OCI-LY1 (cell line): ENCODE measurements around the gene ADGRG2.
"Not testable (repeated sequence)": the region's sequence is repeated elsewhere in the genome, so short reads cannot be mapped to it uniquely, and the experiment has no call there.

Experiments
- H2AFZ ChIP-seq: fragments of 200-600 bp; sonication (generic), shearing (Covaris generic); 2 replicates; pipeline ENCODE4 v1.6.0; 2014; ENCODE audit warnings: antibody characterized with exemption, mild to moderate bottlenecking, low read length
- H3F3A ChIP-seq: fragments of 200-600 bp; sonication (generic), shearing (Covaris generic); 2 replicates; pipeline ENCODE4 v1.6.0; 2014; ENCODE audit warnings: mild to moderate bottlenecking, antibody characterized with exemption, low read length, moderate library complexity; ENCODE audit not compliant: insufficient read depth
- H3K27ac ChIP-seq: fragments of 200-600 bp; sonication (generic); 2 replicates; pipeline ENCODE4 v1.5.1; 2014; ENCODE audit warnings: low read length, mixed run types, mild to moderate bottlenecking, low read depth; ENCODE audit not compliant: poor library complexity, severe bottlenecking
- H3K27me3 ChIP-seq: fragments of 200-600 bp; sonication (generic); 2 replicates; pipeline ENCODE4 v1.6.0; 2014; ENCODE audit warnings: antibody characterized with exemption, mild to moderate bottlenecking, low read length, moderate library complexity; ENCODE audit not compliant: insufficient read depth
- H3K36me3 ChIP-seq: fragments of 200-600 bp; sonication (generic); 2 replicates; pipeline ENCODE4 v1.6.1; 2014; ENCODE audit warnings: mild to moderate bottlenecking, antibody characterized with exemption, low read length, moderate library complexity, mixed read lengths; ENCODE audit not compliant: insufficient read depth
- H3K4me1 ChIP-seq: fragments of 200-600 bp; sonication (generic); 2 replicates; pipeline ENCODE4 v1.5.1; 2014; ENCODE audit warnings: mild to moderate bottlenecking, low read length, moderate library complexity; ENCODE audit not compliant: insufficient read depth, severe bottlenecking
- H3K4me2 ChIP-seq: fragments of 200-600 bp; sonication (generic), shearing (Covaris generic); 2 replicates; pipeline ENCODE4 v1.6.1; 2014; ENCODE audit warnings: low read length
- H3K4me3 ChIP-seq: fragments of 200-600 bp; sonication (generic); 2 replicates; pipeline ENCODE4 v1.5.1; 2014; ENCODE audit warnings: low read length, low read depth, mild to moderate bottlenecking, mixed read lengths; ENCODE audit not compliant: poor library complexity, severe bottlenecking
- H3K79me2 ChIP-seq: fragments of 200-600 bp; shearing (Covaris generic); 2 replicates; pipeline ENCODE4 v1.6.1; 2016; ENCODE audit warnings: mixed run types, low read length, mixed read lengths; ENCODE audit not compliant: insufficient read depth
- H3K9ac ChIP-seq: fragments of 200-600 bp; sonication (generic), shearing (Covaris generic); 2 replicates; pipeline ENCODE4 v1.6.1; 2014; ENCODE audit warnings: mild to moderate bottlenecking, low read length, mixed read lengths
- H3K9me2 ChIP-seq: fragments of 200-600 bp; sonication (generic), shearing (Covaris generic); 2 replicates; pipeline ENCODE4 v1.6.1; 2014; ENCODE audit warnings: low read depth, mild to moderate bottlenecking, low read length, mixed read lengths
- H3K9me3 ChIP-seq: fragments of 200-600 bp; shearing (Covaris generic); 2 replicates; pipeline ENCODE4 v1.6.1; 2014; ENCODE audit warnings: low read length, mixed read lengths
- H4K20me1 ChIP-seq: fragments of 200-600 bp; sonication (generic), shearing (Covaris generic); 2 replicates; pipeline ENCODE4 v1.6.0; 2016; ENCODE audit warnings: mild to moderate bottlenecking, low read length; ENCODE audit not compliant: insufficient read depth
- EZH2 ChIP-seq: fragments of 200-600 bp; sonication (generic), shearing (Covaris generic); IDR thresholded peaks from 2 replicates; pipeline ENCODE4 v1.8.0; 2017; ENCODE audit warnings: borderline replicate concordance, mixed run types, mild to moderate bottlenecking, antibody characterized with exemption, low read length, moderate library complexity, mixed read lengths
- TF ChIP-seq, protein P1 (sequence below): fragments of 200-600 bp; sonication (generic), shearing (Covaris generic); IDR thresholded peaks from 2 replicates; pipeline ENCODE4 v1.5.1; 2017; ENCODE audit warnings: mild to moderate bottlenecking, antibody characterized with exemption, low read length, moderate library complexity, mixed read lengths

ADGRG2 gene

DNA sequence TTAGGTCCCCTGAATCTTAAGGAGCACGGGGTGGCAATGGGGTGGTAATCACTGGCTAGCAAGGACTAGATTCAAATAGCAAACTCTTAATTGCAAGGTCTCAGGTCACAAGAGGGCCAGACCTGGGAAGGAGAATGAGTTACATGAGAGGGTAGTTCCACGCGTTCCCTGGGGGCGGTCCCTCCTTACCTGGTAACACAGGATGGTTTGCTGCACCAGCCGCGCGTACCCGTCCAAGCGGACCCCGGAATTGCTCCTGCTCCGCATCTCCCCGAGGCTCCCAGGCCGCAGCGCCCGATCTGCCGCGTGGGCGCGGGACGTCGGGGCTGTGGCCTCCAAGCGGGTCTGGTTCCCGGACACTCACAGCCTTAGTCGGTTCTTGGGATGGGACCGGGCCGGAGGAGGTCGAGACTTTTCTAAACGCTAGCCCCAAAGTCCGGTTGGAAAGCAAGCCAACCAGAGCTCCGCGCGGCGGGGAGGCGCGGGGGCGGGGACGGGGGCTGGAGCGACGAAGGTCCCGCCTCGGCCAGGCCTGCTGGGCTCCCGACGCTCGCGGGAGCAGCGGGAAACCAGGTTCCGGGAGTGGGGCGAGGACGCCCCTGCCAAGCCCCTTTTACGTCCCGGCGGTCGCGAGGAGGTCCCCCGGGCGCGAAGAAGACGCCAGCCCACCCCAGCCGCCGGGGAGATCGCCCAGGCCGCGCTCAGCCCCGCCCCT lies 138.4 kb downstream of the ADGRG2 start, which contains the start of gene PHKA2:
TSS of gene PHKA2 (minus strand) at position 449 of the 715 bp plus-strand sequence. CDS start at position 267, 182 bp downstream.
- 0 out of 2 replicates have a peak within 1 kb of the TSS, but pooled peaks have one; percentile 93 for H2AFZ ChIP-seq
- H3K27me3 ChIP-seq, result no peaks in the 10 kb centered on the region
- H4K20me1 ChIP-seq, result no peaks in the 10 kb centered on the region

DNA sequence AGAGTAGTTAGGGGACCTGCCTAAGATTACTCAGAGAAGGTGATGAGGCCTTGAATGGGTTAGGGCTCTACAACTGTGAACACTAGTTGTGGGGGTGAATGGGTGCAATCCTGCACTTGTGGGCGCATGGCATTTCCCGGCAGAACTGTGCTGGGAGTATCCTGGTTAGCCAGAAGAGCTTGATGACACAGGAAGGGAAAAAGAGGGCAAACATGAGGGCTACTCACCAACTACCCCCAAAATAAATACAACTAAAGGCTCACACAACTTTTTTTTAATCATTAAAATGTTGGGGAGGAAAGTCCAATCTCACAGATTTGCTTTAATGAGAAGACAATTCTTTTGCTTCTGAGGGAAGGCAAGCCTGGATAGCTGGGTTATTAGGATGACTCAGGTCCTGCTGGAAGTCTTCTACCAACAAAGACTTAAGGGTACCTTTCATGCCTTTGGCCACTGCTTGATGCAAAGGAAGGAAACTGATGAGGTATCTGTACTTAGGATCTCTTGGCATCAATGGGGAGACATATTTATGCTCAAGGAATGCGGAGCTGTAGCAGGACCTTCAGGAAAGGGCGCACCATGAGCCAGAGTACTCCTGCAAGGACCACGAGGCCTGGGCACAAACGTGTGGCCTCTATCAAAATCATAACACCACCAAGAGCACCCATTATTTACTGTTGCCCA lies 141.0 kb downstream of the ADGRG2 start:
- TF ChIP-seq EZH2, result no peak
- TF ChIP-seq, protein P1, sequence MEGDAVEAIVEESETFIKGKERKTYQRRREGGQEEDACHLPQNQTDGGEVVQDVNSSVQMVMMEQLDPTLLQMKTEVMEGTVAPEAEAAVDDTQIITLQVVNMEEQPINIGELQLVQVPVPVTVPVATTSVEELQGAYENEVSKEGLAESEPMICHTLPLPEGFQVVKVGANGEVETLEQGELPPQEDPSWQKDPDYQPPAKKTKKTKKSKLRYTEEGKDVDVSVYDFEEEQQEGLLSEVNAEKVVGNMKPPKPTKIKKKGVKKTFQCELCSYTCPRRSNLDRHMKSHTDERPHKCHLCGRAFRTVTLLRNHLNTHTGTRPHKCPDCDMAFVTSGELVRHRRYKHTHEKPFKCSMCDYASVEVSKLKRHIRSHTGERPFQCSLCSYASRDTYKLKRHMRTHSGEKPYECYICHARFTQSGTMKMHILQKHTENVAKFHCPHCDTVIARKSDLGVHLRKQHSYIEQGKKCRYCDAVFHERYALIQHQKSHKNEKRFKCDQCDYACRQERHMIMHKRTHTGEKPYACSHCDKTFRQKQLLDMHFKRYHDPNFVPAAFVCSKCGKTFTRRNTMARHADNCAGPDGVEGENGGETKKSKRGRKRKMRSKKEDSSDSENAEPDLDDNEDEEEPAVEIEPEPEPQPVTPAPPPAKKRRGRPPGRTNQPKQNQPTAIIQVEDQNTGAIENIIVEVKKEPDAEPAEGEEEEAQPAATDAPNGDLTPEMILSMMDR, result no peak
- Histone ChIP-seq H3K36me3 (no peaks in the 10 kb centered on the region), H3K27ac (peak overlapping the region; percentile 64), H3K9me2 (no peaks in the 10 kb centered on the region), H3F3A (no peaks in the 10 kb centered on the region), H3K4me1 (peaks cover 39% of the 10 kb centered on the region), H3K9ac (peak overlapping the region; percentile 17; the same call in 1 of the 2 replicates), H3K4me3 (peak overlapping the region; percentile 41), H3K27me3 (no peaks in the 10 kb centered on the region), H2AFZ (no peak overlapping the region), H3K4me2 (peak overlapping the region; percentile 92), H3K9me3 (no peaks in the 10 kb centered on the region), H4K20me1 (no peaks in the 10 kb centered on the region), H3K79me2 (peaks cover 9% of the 10 kb centered on the region)

More for the DNA sequence above, 138.4 kb downstream of the ADGRG2 start, which contains the start of gene PHKA2:
- TF ChIP-seq EZH2, result no peak
- TF ChIP-seq, protein P1, result no peak
- Histone ChIP-seq H3K4me2 (peak within 1 kb of the TSS; percentile 92), H3K9me2 (no peaks in the 10 kb centered on the region), H3K9ac (peak within 1 kb of the TSS; percentile 93), H3K79me2 (peaks cover 9% of the 10 kb centered on the region), H3K9me3 (no peaks in the 10 kb centered on the region), H3F3A (no peaks in the 10 kb centered on the region), H3K4me3 (peak within 1 kb of the TSS; percentile 98), H3K36me3 (no peaks in the 10 kb centered on the region), H3K27ac (peak within 1 kb of the TSS; percentile 44), H3K4me1 (peaks cover 39% of the 10 kb centered on the region)

DNA sequence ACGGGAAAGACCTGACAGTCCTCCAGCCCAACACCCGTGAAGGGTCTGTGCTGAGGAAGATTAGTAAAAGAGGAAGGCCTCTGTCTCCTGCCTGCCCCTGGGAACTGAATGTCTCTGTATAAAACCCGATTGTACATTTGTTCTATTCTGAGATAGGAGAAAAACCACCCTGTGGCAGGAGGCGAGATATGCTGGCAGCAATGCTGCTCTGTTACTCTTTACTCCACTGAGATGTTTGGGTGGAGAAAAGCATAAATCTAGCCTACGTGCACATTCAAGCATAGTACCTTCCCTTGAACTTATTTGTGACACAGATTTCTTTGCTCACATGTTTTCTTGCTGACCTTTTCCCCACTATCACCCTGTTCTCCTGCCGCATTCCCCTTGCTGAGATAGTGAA lies 142.0 kb downstream of the ADGRG2 start:
- H3K79me2 ChIP-seq, H3K27me3 ChIP-seq, H3K36me3 ChIP-seq, H4K20me1 ChIP-seq, H2AFZ ChIP-seq, H3K9me3 ChIP-seq, H3F3A ChIP-seq, H3K9me2 ChIP-seq: not testable (repeated sequence)
- peak overlapping the region; percentile 92 for H3K4me2 ChIP-seq
- peak overlapping the region; percentile 17; the same call in 1 of the 2 replicates for H3K9ac ChIP-seq
- peak overlapping the region; percentile 64 for H3K27ac ChIP-seq
- peak overlapping the region; percentile 41 for H3K4me3 ChIP-seq
- peaks cover 34% of the 10 kb centered on the region for H3K4me1 ChIP-seq
